GM19467 (cell line): ENCODE measurements around the gene IRF3.
"Not testable (repeated sequence)": the region's sequence is repeated elsewhere in the genome, so short reads cannot be mapped to it uniquely, and the experiment has no call there.

Source experiments
- ATAC-seq: cut with Tn5 transposase; IDR thresholded peaks from one replicate; pipeline ENCODE4 v1.9.1; 2021; ENCODE audit warnings: mild to moderate bottlenecking, moderate library complexity; ENCODE audit not compliant: unreplicated experiment

IRF3 gene

GRCh38 chr19:49626226-49626625 lies 39.4 kb downstream of the IRF3 start:
- no peak for ATAC-seq

- no peak for ATAC-seq
Measured at GRCh38 chr19:49624967-49625910, 40.4 kb downstream of the IRF3 start.

GRCh38 chr19:49617860-49618259 lies 47.8 kb downstream of the IRF3 start:
- ATAC-seq: not testable (repeated sequence)

- no peak for ATAC-seq
Measured at GRCh38 chr19:49616945-49617344, 48.7 kb downstream of the IRF3 start.

- ATAC-seq: no peak
Measured at GRCh38 chr19:49616532-49616931, 49.1 kb downstream of the IRF3 start.

DNA sequence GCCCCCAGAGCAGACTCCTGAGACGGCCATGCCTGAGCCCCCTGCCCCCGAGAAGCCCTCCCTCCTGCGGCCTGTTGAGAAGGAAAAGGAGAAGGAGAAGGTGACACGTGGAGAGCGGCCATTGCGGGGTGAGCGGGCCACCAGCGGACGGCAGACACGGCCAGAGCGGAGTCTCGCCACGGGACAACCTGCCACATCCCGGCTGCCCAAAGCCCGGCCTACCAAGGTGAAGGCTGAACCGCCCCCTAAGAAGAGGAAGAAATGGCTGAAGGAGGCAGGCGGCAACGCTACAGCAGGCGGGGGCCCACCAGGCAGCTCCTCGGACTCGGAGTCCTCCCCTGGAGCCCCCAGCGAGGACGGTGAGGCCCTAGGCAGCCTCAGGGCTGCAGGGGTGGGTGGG lies 49.8 kb downstream of the IRF3 start:
- ATAC-seq: no peak

DNA sequence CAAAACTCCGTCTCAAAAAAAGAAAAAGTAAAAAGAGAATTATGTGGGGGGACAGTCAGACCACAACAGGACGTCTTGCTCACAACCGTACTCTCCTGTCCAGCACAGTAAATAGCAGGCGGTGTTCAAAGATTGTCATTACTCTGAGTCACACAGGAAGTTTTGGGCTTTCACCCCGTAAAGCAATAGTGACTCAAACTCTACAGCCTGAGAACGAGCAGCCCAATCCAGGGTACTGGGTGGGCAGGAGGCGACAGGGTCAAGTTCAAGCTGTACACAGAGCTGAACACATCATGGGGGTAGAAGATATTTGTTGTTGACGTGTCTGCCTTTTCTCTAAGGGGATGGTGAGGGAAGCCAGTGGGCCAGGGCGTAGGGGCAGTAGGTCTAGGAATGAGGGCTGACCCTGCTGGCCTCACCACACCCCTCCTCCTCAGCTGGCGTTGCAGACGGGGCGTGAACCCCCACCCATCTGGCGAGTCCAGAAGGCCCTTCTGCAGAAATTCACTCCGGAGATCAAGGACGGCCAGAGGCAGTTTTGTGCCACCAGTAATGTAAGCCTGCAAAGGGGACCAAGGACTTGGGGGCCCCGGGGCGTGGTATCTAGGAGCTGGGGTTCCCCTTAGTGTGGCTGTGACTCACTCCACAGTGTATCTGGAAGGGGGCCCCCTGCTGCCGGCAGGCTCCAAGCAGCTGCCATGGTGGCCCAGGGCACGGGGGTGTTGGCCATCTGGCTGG lies 51.4 kb downstream of the IRF3 start:
- ATAC-seq: no peak

DNA sequence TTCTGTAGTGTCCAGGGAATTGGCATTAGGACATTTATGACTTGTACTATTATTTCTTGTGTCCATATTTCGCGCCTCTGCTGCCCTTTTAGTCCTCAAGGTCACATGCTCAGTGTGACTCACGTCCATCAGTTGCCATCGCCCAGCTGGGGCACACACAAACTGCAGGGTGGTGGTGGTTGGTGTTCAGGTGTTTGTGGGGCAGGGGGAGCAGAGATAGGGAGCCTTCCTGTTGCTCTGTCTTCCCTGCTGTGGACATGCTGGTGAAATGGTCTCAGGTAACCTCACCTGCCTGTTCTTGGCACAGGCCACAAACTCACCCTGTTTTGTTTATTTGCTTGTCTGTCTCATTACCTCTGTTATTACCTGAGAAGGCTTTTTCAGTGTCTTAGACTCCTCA lies 52.3 kb downstream of the IRF3 start:
- no peak for ATAC-seq
